Thymus (tissue), 11 donors: ENCODE measurements around the gene MAPK8IP3. TPM values are rescaled to one million over a fixed set of nuclear protein-coding genes. Genes with fewer than 3 reads are reported as not detected.

Experiments
- DNase-seq, 9 donors: peaks; one replicate each; pipeline ENCODE4 v3.0.0-alpha.2; 2013; ENCODE audit warnings: low spot score in 9 of 9, low read depth in 6 of 9, missing footprints in 1 of 9
- H3K27ac ChIP-seq, 2 donors: one replicate each; pipeline ENCODE4 v1.5.1; 2013; ENCODE audit warnings: control low read depth in 1 of 2, low read depth in 1 of 2, low read length in 1 of 2, mild to moderate bottlenecking in 1 of 2, moderate library complexity in 1 of 2
- H3K27me3 ChIP-seq, 2 donors: one replicate each; pipeline ENCODE4 v1.5.1; 2013; ENCODE audit warnings: low read length in 1 of 2; ENCODE audit not compliant: control insufficient read depth in 2 of 2, insufficient read depth in 1 of 2
- H3K36me3 ChIP-seq, 2 donors: one replicate each; pipeline ENCODE4 v1.5.1; 2013; ENCODE audit warnings: low read length in 1 of 2, mild to moderate bottlenecking in 1 of 2, moderate library complexity in 1 of 2; ENCODE audit not compliant: control insufficient read depth in 2 of 2, insufficient read depth in 2 of 2
- H3K4me1 ChIP-seq, 2 donors: one replicate each; pipeline ENCODE4 v1.5.1; 2013; ENCODE audit warnings: low read length in 2 of 2; ENCODE audit not compliant: control insufficient read depth in 2 of 2, insufficient read depth in 2 of 2
- H3K4me3 ChIP-seq, 2 donors: one replicate each; pipeline ENCODE4 v1.5.1; 2013; ENCODE audit warnings: low read length in 2 of 2, control low read depth in 1 of 2, mild to moderate bottlenecking in 1 of 2
- H3K9me3 ChIP-seq, 2 donors: one replicate each; pipeline ENCODE4 v1.5.1; 2013; ENCODE audit warnings: low read length in 1 of 2, mild to moderate bottlenecking in 1 of 2; ENCODE audit not compliant: control insufficient read depth in 2 of 2, insufficient read depth in 1 of 2
- WGBS: extraction: QIAGEN DNeasy Blood & Tissue Kit; methylation state at CpG from one replicate; pipeline ENCODE4 v1.1.7; 2013; 5-methylcytosine and 5-hydroxymethylcytosine counted together
- polyA plus RNA-seq: library from polyadenylated mRNA; stranded (reverse); fragments of 200-250 nt; gene quantifications from one replicate; pipeline ENCODE4 v1.2.3, GENCODE V29; 2013
- total RNA-seq: library from RNA; stranded (reverse); fragments of 120-200 nt; gene quantifications from one replicate; pipeline ENCODE4 v1.2.4, GENCODE V29; 2013
- donor health status: healthy.

MAPK8IP3 gene
- total and polyA plus RNA-seq, 2 donors: 36.0 to 129 TPM

GRCh38 chr16:1766231-1766630 is 60.2 kb downstream of the MAPK8IP3 start:
- Histone ChIP-seq H3K4me3 (no peak overlapping the region), H3K4me1 (peaks cover 3 to 6% of the 10 kb centered on the region in 2 donors), H3K27ac (no peak overlapping the region), H3K27me3 (no peaks in the 10 kb centered on the region), H3K9me3 (no peaks in the 10 kb centered on the region), H3K36me3 (peaks cover 72 to 81% of the 10 kb centered on the region in 2 donors)
- 96% methylated on average over 19 of the region's 19 CpGs for WGBS
- DNase-seq: no peak

- H3K36me3 ChIP-seq: peaks cover 72 to 77% of the 10 kb centered on the region in 2 donors
- WGBS: 95% methylated on average over 18 of the region's 18 CpGs
- no peak for DNase-seq
- H3K4me1 ChIP-seq: peaks cover 3 to 7% of the 10 kb centered on the region in 2 donors
- H3K27me3 ChIP-seq: no peaks in the 10 kb centered on the region
- H3K27ac ChIP-seq: no peak overlapping the region
- no peak overlapping the region for H3K4me3 ChIP-seq
- H3K9me3 ChIP-seq: no peaks in the 10 kb centered on the region
These were observed 60.7 kb downstream of the MAPK8IP3 start for GRCh38 chr16:1766701-1767100.

GRCh38 chr16:1767116-1767994 is 61.4 kb downstream of the MAPK8IP3 start:
- WGBS: 96% methylated on average over 42 of the region's 42 CpGs
- Histone ChIP-seq H3K4me1 (peaks cover 10 to 13% of the 10 kb centered on the region in 2 donors), H3K9me3 (no peaks in the 10 kb centered on the region), H3K4me3 (no peak overlapping the region), H3K27ac (no peak overlapping the region), H3K27me3 (no peaks in the 10 kb centered on the region), H3K36me3 (peaks cover 68 to 70% of the 10 kb centered on the region in 2 donors)
- DNase-seq: no peak

DNA sequence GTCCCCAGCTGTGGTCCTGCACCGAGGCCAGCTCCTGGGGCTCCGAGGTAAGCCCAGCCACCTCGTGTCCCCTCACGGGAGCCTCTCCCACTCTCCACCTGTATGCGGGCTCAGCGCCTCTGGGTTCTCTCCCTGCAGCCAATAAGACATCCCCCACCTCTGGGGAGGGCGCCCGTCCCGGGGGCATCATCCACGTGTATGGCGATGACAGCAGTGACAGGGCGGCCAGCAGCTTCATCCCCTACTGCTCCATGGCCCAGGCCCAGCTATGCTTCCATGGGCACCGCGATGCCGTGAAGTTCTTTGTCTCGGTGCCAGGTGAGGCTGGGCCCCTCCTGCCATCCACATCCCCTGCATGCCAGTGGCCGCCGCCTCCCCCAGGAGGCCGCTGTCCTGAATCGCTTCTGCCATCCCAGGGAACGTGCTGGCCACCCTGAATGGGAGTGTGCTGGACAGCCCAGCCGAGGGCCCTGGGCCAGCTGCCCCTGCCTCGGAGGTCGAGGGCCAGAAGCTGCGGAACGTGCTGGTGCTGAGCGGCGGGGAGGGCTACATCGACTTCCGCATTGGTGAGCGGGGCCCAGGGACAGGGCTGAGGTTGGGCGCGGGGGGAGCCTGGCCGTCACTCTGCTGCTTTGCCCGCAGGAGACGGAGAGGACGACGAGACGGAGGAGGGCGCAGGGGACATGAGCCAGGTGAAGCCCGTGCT is 62.2 kb downstream of the MAPK8IP3 start:
- Histone ChIP-seq H3K9me3 (no peaks in the 10 kb centered on the region), H3K4me3 (no peak overlapping the region), H3K4me1 (peaks cover 11 to 13% of the 10 kb centered on the region in 2 donors), H3K36me3 (peaks cover 60 to 62% of the 10 kb centered on the region in 2 donors), H3K27me3 (no peaks in the 10 kb centered on the region), H3K27ac (no peak overlapping the region)
- DNase-seq: no peak
- WGBS: 95% methylated on average over 41 of the region's 41 CpGs

DNA sequence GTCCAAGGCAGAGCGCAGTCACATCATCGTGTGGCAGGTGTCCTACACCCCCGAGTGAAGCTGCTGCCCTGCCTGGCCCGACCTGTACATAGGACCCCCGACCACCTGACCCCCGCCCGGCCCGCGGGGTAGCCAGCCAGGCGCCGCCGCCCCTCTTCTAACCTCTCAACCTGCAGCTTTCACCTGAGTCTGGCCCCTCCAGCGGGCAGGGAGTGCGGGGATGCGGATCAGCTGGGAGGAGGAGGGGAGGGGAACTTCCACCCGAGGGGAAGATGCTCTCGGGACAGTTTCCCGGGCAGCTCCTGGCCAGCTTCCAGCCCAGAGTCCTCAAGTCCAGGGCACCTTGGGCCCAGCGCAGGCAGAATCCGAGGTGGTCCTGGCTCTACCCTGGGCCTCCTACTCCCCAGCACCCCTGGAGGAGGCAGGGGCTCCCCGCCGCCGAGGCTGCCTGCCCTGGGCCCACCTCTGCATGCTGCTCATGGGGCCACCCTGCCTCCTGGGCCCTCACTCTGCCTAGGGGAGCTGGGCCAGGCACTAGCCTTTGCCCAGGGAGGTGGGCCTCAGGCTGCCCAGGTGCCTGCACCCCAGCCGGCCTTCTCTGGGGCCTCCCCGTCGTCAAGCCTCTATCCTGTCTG is 62.9 kb downstream of the MAPK8IP3 start:
- peaks cover 56% of the 10 kb centered on the region in 2 donors for H3K36me3 ChIP-seq
- no peak for DNase-seq
- H3K4me3 ChIP-seq: no peak overlapping the region
- H3K27ac ChIP-seq: no peak overlapping the region
- no peaks in the 10 kb centered on the region for H3K9me3 ChIP-seq
- peaks cover 13 to 14% of the 10 kb centered on the region in 2 donors for H3K4me1 ChIP-seq
- WGBS: 97% methylated on average over 26 of the region's 26 CpGs
- H3K27me3 ChIP-seq: no peaks in the 10 kb centered on the region

GRCh38 chr16:1769402-1770300 is 63.7 kb downstream of the MAPK8IP3 start:
- Histone ChIP-seq H3K4me1 (peaks cover 20% of the 10 kb centered on the region in 2 donors), H3K4me3 (no peak overlapping the region), H3K9me3 (no peaks in the 10 kb centered on the region), H3K27ac (peak overlapping the region in 1 of 2 donors; percentile 42), H3K27me3 (no peaks in the 10 kb centered on the region), H3K36me3 (peaks cover 49% of the 10 kb centered on the region in 2 donors)
- WGBS: 95% methylated on average over 27 of the region's 27 CpGs
- DNase-seq: no peak

- WGBS: 48% methylated on average over 81 of the region's 81 CpGs
- H3K4me1 ChIP-seq: peaks cover 20 to 23% of the 10 kb centered on the region in 2 donors
These were observed 64.6 kb downstream of the MAPK8IP3 start for GRCh38 chr16:1770328-1771187.

More at GRCh38 chr16:1770328-1771187, 64.6 kb downstream of the MAPK8IP3 start:
- Histone ChIP-seq H3K9me3 (no peaks in the 10 kb centered on the region), H3K4me3 (peak overlapping the region; percentile 37 to 80), H3K27ac (peak overlapping the region in 1 of 2 donors; percentile 53), H3K36me3 (peaks cover 44 to 49% of the 10 kb centered on the region in 2 donors), H3K27me3 (no peaks in the 10 kb centered on the region)
- DNase-seq: no peak
